Trophoblast cell (in vitro differentiated cells and primary cell): ENCODE results near the gene VRK3.

Experiments
- DNase-seq, 2 donors: peaks; one replicate each; pipeline ENCODE4 v3.0.0-alpha.2; 2016
- H2AFZ ChIP-seq: 2 replicates; pipeline ENCODE4 v1.6.1; 2013; ENCODE audit warnings: low read length, moderate library complexity, mild to moderate bottlenecking; ENCODE audit not compliant: insufficient read depth, poor library complexity
- H2AK5ac ChIP-seq: 2 replicates; pipeline ENCODE4 v1.6.1; 2013; ENCODE audit warnings: mild to moderate bottlenecking, low read length
- H2BK120ac ChIP-seq: 2 replicates; pipeline ENCODE4 v1.6.1; 2013; ENCODE audit warnings: low read length, mild to moderate bottlenecking, moderate library complexity; ENCODE audit not compliant: insufficient read depth, poor library complexity
- H2BK12ac ChIP-seq: 2 replicates; pipeline ENCODE4 v1.6.1; 2013; ENCODE audit warnings: mild to moderate bottlenecking, low read length, moderate library complexity
- H2BK5ac ChIP-seq: 2 replicates; pipeline ENCODE4 v1.6.1; 2013; ENCODE audit warnings: low read length, low read depth, moderate library complexity, mild to moderate bottlenecking; ENCODE audit not compliant: poor library complexity
- H3K14ac ChIP-seq: 2 replicates; pipeline ENCODE4 v1.6.1; 2013; ENCODE audit warnings: mild to moderate bottlenecking, low read length
- H3K18ac ChIP-seq: 2 replicates; pipeline ENCODE4 v1.6.1; 2013; ENCODE audit warnings: mild to moderate bottlenecking, low read length
- H3K23ac ChIP-seq: 2 replicates; pipeline ENCODE4 v1.6.1; 2013; ENCODE audit warnings: low read length
- H3K27ac ChIP-seq: 2 replicates; pipeline ENCODE4 v1.5.1; 2013; ENCODE audit warnings: low read depth, mild to moderate bottlenecking, inconsistent platforms, low read length, moderate library complexity
- H3K27me3 ChIP-seq: 2 replicates; pipeline ENCODE4 v1.6.1; 2013; ENCODE audit warnings: inconsistent platforms, mild to moderate bottlenecking, low read length, moderate library complexity; ENCODE audit not compliant: insufficient read depth
- H3K36me3 ChIP-seq, 2 experiments: 1 replicate in 1 of 2; 2 replicates in 1 of 2; pipeline ENCODE4 v1.6.1; 2013; ENCODE audit warnings: low read length in 2 of 2, mild to moderate bottlenecking in 2 of 2, moderate library complexity in 1 of 2; ENCODE audit not compliant: insufficient read depth in 2 of 2, control insufficient read depth in 1 of 2
- H3K4ac ChIP-seq: 2 replicates; pipeline ENCODE4 v1.6.1; 2013; ENCODE audit warnings: low read depth, mild to moderate bottlenecking, low read length, moderate library complexity
- H3K4me1 ChIP-seq, 2 experiments: 1 replicate in 1 of 2; 2 replicates in 1 of 2; pipeline ENCODE4 v1.6.1; 2013; ENCODE audit warnings: low read length in 2 of 2, mild to moderate bottlenecking in 2 of 2, moderate library complexity in 1 of 2; ENCODE audit not compliant: insufficient read depth in 2 of 2, control insufficient read depth in 1 of 2
- H3K4me2 ChIP-seq: 2 replicates; pipeline ENCODE4 v1.6.1; 2013; ENCODE audit warnings: inconsistent platforms, mild to moderate bottlenecking, low read length, moderate library complexity
- H3K4me3 ChIP-seq: 2 replicates; pipeline ENCODE4 v1.5.1; 2013; ENCODE audit warnings: mild to moderate bottlenecking, low read depth, low read length, inconsistent platforms
- H3K79me1 ChIP-seq: one replicate; pipeline ENCODE4 v1.6.1; 2013; ENCODE audit warnings: low read length
- H3K79me2 ChIP-seq: 2 replicates; pipeline ENCODE4 v1.6.1; 2013; ENCODE audit warnings: low read length, mild to moderate bottlenecking; ENCODE audit not compliant: control insufficient read depth, insufficient read depth, poor library complexity
- H3K9ac ChIP-seq: 2 replicates; pipeline ENCODE4 v1.6.1; 2013; ENCODE audit warnings: mild to moderate bottlenecking, low read length
- H3K9me3 ChIP-seq: 2 replicates; pipeline ENCODE4 v1.6.1; 2013; ENCODE audit warnings: low read depth, mild to moderate bottlenecking, control low read depth, inconsistent platforms, low read length; ENCODE audit not compliant: insufficient read depth
- H4K12ac ChIP-seq: 2 replicates; pipeline ENCODE4 v1.6.1; 2013; ENCODE audit warnings: low read depth, mild to moderate bottlenecking, low read length, moderate library complexity
- H4K8ac ChIP-seq: 2 replicates; pipeline ENCODE4 v1.6.1; 2013; ENCODE audit warnings: low read depth, mild to moderate bottlenecking, low read length, moderate library complexity
- H4K91ac ChIP-seq: one replicate; pipeline ENCODE4 v1.6.1; 2013; ENCODE audit warnings: low read depth, mild to moderate bottlenecking, low read length, moderate library complexity
- WGBS: extraction: QIAGEN DNeasy Blood & Tissue Kit; methylation state at CpG from one replicate; pipeline ENCODE4 v1.1.7; 2013; ENCODE audit warnings: missing lambda C conversion rate; ENCODE audit not compliant: insufficient read length, insufficient coverage; ENCODE audit errors: extremely low coverage; 5-methylcytosine and 5-hydroxymethylcytosine counted together

The VRK3 gene

DNA sequence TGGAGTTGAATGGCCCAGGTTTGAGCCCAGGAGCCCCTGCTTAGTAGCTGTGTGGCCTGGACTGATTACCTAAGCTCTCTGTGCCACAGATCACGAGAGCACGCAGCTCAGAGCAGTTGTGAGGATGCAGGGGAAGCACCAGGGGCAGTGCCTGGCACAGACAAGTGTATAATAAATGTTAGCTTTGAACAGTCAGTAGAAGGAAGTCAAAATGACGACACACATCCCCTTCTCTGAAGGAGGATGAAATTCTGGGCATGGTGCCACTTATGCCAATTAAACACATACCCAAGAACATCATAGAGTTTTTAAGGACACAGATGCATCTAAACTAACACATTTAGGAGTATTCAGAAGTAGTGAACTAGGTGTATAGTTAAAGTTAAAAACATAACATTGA is 39.3 kb downstream of the VRK3 start:
- Histone ChIP-seq H3K14ac (no peak overlapping the region), H3K79me2 (no peaks in the 10 kb centered on the region), H2BK12ac (no peak overlapping the region), H3K9ac (no peak overlapping the region), H2AK5ac (no peak overlapping the region), H4K12ac (no peak overlapping the region), H3K4me3 (no peak overlapping the region), H2BK120ac (no peak overlapping the region), H3K27me3 (no peaks in the 10 kb centered on the region), H3K9me3 (no peaks in the 10 kb centered on the region), H3K79me1 (no peaks in the 10 kb centered on the region), H3K27ac (no peak overlapping the region), H4K8ac (no peak overlapping the region), H3K36me3 (peaks cover 26 to 34% of the 10 kb centered on the region in 2 experiments), H4K91ac (no peak overlapping the region), H3K4ac (no peak overlapping the region), H2BK5ac (no peak overlapping the region), H3K4me1 (no peaks in the 10 kb centered on the region), H2AFZ (no peak overlapping the region), H3K4me2 (no peak overlapping the region), H3K18ac (no peak overlapping the region), H3K23ac (no peak overlapping the region)
- no peak for DNase-seq
- no CpG with 5 or more reads among the region's 3 CpGs for WGBS

DNA sequence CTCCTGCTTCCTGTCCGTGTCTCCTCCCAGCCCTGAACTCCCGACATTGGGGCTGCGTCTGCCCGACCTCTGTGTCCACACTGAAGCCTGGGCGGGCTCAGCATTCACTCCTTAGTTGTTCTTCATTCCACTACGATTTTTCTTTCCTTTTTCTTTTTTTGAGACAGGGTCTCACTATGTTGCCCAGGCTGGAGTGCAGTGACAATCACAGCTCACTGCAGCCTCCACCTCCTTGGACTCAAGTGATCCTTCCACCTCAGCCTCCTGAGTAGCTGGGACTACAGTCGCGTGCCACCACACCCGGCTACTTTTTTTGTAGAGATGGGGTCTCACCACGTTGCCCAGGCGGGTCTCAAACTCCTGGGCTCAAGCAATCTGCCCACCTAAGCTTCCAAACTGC is 40.7 kb downstream of the VRK3 start:
- no peak overlapping the region for H3K4me2 ChIP-seq
- H4K12ac ChIP-seq, result no peak overlapping the region
- no peak overlapping the region for H2BK120ac ChIP-seq

DNA sequence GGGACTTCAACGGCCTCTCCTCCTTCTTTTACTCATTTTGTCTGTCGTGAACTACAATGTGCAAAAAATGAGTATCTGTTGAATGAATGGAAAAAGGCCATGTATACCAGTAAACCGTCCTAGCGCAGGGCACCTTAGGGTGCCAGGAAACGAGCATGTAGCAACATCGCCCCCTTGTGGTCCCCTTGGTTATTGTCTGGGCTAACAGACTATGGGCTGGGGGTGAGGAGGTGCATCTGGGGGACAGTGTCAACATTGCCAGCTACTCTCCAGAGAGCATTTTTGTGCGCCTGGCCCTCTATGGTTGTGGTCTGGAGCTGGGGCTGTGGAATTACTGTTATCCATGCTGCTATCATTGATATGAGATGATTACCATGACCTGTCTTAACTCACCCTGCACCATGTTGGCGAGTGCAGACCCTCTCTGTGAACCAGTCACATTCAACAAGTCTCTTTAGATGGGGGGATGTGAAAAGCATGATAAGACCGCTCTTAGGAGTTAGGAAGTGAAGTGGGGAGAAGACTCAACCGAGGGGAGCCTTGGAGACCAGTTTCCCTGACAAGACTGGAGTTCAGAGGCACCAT is 41.4 kb downstream of the VRK3 start:
- H2BK120ac ChIP-seq, result no peak overlapping the region
- H3K14ac ChIP-seq, result no peak overlapping the region
- H2AK5ac ChIP-seq, result no peak overlapping the region
- WGBS, result no CpG with 5 or more reads among the region's 10 CpGs
- H3K4ac ChIP-seq, result no peak overlapping the region
- H2AFZ ChIP-seq, result no peak overlapping the region
- H3K18ac ChIP-seq, result no peak overlapping the region
- peak; percentile 42 to 78 for DNase-seq
- H3K27ac ChIP-seq, result no peak overlapping the region
- H2BK5ac ChIP-seq, result no peak overlapping the region
- no peak overlapping the region for H3K4me2 ChIP-seq
- no peaks in the 10 kb centered on the region for H3K9me3 ChIP-seq
- H3K23ac ChIP-seq, result no peak overlapping the region
- H3K36me3 ChIP-seq, result peaks cover 20 to 23% of the 10 kb centered on the region in 2 experiments
- no peak overlapping the region for H4K8ac ChIP-seq
- no peak overlapping the region for H3K4me3 ChIP-seq
- no peak overlapping the region for H3K9ac ChIP-seq
- no peak overlapping the region for H4K91ac ChIP-seq
- H3K4me1 ChIP-seq, result no peaks in the 10 kb centered on the region
- H2BK12ac ChIP-seq, result no peak overlapping the region
- no peaks in the 10 kb centered on the region for H3K27me3 ChIP-seq
- H3K79me2 ChIP-seq, result no peaks in the 10 kb centered on the region
- H4K12ac ChIP-seq, result no peak overlapping the region
- no peaks in the 10 kb centered on the region for H3K79me1 ChIP-seq

More for the DNA sequence above, 40.7 kb downstream of the VRK3 start:
- Histone ChIP-seq H3K4ac (no peak overlapping the region), H2BK12ac (no peak overlapping the region), H3K36me3 (peaks cover 24 to 31% of the 10 kb centered on the region in 2 experiments), H2AK5ac (no peak overlapping the region), H3K4me3 (no peak overlapping the region), H3K14ac (no peak overlapping the region), H3K9ac (no peak overlapping the region), H2BK5ac (no peak overlapping the region), H4K8ac (no peak overlapping the region), H3K4me1 (no peaks in the 10 kb centered on the region), H3K23ac (no peak overlapping the region), H3K79me1 (no peaks in the 10 kb centered on the region), H3K27ac (no peak overlapping the region), H4K91ac (no peak overlapping the region), H2AFZ (no peak overlapping the region), H3K27me3 (no peaks in the 10 kb centered on the region), H3K9me3 (no peaks in the 10 kb centered on the region), H3K79me2 (no peaks in the 10 kb centered on the region), H3K18ac (no peak overlapping the region)
- no CpG with 5 or more reads among the region's 11 CpGs for WGBS
- no peak for DNase-seq

DNA sequence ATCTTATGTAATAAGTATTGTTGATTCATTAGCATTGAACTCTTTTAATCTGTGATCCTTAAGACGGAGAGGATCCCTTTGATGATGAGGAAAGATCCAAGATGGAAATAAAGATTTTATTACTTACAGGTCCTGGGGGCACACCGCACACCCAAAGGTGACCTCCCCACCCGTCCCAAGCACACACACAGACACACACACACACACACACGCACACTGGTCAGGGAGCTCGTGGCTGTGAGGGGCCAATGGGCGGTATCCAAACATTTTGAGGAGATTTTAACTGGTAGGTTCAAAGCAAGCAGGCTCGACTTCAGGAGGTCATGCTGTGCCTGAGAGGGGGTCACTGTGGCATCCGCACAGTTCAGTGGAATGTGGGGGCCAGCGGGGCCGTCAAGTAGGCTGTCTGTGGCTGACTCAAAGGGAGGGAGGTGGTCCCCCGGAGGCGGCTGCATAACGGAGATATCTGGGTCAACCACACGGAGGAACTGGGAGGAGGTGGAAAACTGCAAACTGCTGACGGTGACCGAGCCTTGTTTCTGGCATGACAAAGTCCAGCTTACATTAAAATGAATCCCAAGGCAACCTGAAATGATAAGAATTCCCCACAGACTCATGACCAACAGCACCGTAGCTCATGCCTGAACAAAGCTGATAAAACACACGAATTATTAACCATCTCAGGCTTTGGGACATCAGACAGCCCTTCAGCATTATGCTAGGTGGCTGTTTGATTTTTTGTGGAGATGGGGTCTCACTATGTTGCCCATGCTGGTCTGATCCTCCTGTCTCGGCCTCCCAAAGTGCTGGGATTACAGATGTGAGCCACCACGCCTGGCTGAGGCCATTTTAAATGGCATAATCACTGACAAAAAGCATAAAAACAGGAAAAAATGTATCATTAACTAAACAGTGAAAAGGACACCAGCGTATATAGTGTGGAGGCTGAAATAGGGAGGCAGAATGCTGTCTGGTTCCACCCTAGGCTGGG is 43.3 kb downstream of the VRK3 start:
- no CpG with 5 or more reads among the region's 21 CpGs for WGBS

More for the DNA sequence above, 43.3 kb downstream of the VRK3 start:
- H3K9me3 ChIP-seq, result no peaks in the 10 kb centered on the region
- H4K12ac ChIP-seq, result no peak overlapping the region
- H2AK5ac ChIP-seq, result no peak overlapping the region
- no peak overlapping the region for H2AFZ ChIP-seq
- no peak overlapping the region for H3K18ac ChIP-seq
- H3K27me3 ChIP-seq, result no peaks in the 10 kb centered on the region
- no peak overlapping the region for H4K8ac ChIP-seq
- H3K23ac ChIP-seq, result no peak overlapping the region
- H4K91ac ChIP-seq, result no peak overlapping the region
- no peaks in the 10 kb centered on the region for H3K4me1 ChIP-seq
- no peak overlapping the region for H2BK12ac ChIP-seq
- no peak overlapping the region for H2BK120ac ChIP-seq
- H2BK5ac ChIP-seq, result no peak overlapping the region
- no peak overlapping the region for H3K4ac ChIP-seq
- no peaks in the 10 kb centered on the region for H3K79me1 ChIP-seq
- H3K14ac ChIP-seq, result no peak overlapping the region
- no peak overlapping the region for H3K4me3 ChIP-seq
- H3K9ac ChIP-seq, result no peak overlapping the region
- DNase-seq, result no peak
- no peak overlapping the region for H3K27ac ChIP-seq
- H3K79me2 ChIP-seq, result no peaks in the 10 kb centered on the region
- H3K36me3 ChIP-seq, result peaks cover 20 to 23% of the 10 kb centered on the region in 2 experiments
- H3K4me2 ChIP-seq, result no peak overlapping the region
